AG09319 (cell line): ENCODE data around the gene LRRK1.

Experiments
- DNase-seq: peaks from one replicate; pipeline ENCODE4 v3.0.0-alpha.2; 2010; ENCODE audit warnings: low read depth; ENCODE audit errors: extremely low read depth
- TF ChIP-seq, protein P1 (sequence below): IDR thresholded peaks from 2 replicates; pipeline ENCODE4 v1.5.1; 2011; ENCODE audit warnings: low read depth, mild to moderate bottlenecking, inconsistent platforms, low read length, moderate library complexity

Gene LRRK1, protein sequence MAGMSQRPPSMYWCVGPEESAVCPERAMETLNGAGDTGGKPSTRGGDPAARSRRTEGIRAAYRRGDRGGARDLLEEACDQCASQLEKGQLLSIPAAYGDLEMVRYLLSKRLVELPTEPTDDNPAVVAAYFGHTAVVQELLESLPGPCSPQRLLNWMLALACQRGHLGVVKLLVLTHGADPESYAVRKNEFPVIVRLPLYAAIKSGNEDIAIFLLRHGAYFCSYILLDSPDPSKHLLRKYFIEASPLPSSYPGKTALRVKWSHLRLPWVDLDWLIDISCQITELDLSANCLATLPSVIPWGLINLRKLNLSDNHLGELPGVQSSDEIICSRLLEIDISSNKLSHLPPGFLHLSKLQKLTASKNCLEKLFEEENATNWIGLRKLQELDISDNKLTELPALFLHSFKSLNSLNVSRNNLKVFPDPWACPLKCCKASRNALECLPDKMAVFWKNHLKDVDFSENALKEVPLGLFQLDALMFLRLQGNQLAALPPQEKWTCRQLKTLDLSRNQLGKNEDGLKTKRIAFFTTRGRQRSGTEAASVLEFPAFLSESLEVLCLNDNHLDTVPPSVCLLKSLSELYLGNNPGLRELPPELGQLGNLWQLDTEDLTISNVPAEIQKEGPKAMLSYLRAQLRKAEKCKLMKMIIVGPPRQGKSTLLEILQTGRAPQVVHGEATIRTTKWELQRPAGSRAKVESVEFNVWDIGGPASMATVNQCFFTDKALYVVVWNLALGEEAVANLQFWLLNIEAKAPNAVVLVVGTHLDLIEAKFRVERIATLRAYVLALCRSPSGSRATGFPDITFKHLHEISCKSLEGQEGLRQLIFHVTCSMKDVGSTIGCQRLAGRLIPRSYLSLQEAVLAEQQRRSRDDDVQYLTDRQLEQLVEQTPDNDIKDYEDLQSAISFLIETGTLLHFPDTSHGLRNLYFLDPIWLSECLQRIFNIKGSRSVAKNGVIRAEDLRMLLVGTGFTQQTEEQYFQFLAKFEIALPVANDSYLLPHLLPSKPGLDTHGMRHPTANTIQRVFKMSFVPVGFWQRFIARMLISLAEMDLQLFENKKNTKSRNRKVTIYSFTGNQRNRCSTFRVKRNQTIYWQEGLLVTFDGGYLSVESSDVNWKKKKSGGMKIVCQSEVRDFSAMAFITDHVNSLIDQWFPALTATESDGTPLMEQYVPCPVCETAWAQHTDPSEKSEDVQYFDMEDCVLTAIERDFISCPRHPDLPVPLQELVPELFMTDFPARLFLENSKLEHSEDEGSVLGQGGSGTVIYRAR (N-terminal part only)

GRCh38 chr15:100918690-100919480, at the start of gene LRRK1:
TSS of gene LRRK1 (plus strand) at chr15:100919357. CDS start at chr15:100924633, 5,276 bp downstream.
- DNase-seq, result no peak

DNA sequence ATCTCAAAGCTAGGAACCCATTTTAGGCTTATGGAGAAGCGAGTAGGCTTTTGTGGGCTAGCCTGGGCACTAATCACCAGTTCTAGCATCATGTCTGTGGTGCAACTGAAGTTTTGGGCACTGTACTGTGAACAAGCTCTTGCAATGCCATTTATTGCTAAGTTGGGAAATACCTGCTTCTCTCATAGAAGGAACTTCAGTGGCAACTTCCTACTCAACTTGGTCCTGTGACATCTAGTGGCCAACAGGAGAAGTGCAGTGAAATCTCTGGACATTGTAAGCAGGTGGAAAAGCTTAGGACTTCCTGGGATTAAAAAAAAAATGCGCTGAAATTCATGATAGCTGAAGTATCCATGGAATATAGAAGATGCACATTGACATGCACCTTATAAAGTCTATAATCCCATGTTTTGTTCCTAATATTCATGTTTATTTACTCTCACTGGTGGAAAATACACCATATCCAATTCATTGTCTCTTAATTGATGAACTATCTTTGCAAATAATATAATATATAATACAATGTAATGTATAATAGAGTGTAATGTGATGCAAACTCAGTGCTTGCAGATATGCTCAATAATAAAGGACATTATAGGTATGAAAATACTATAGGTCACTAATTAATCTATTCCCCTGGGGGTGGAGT, 46.0 kb upstream of the LRRK1 start:
- DNase-seq, result peak; percentile 77
- TF ChIP-seq, protein P1, sequence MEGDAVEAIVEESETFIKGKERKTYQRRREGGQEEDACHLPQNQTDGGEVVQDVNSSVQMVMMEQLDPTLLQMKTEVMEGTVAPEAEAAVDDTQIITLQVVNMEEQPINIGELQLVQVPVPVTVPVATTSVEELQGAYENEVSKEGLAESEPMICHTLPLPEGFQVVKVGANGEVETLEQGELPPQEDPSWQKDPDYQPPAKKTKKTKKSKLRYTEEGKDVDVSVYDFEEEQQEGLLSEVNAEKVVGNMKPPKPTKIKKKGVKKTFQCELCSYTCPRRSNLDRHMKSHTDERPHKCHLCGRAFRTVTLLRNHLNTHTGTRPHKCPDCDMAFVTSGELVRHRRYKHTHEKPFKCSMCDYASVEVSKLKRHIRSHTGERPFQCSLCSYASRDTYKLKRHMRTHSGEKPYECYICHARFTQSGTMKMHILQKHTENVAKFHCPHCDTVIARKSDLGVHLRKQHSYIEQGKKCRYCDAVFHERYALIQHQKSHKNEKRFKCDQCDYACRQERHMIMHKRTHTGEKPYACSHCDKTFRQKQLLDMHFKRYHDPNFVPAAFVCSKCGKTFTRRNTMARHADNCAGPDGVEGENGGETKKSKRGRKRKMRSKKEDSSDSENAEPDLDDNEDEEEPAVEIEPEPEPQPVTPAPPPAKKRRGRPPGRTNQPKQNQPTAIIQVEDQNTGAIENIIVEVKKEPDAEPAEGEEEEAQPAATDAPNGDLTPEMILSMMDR, result peak; percentile 91

More at GRCh38 chr15:100918690-100919480, at the start of gene LRRK1:
- TF ChIP-seq, protein P1, result no peak

DNA sequence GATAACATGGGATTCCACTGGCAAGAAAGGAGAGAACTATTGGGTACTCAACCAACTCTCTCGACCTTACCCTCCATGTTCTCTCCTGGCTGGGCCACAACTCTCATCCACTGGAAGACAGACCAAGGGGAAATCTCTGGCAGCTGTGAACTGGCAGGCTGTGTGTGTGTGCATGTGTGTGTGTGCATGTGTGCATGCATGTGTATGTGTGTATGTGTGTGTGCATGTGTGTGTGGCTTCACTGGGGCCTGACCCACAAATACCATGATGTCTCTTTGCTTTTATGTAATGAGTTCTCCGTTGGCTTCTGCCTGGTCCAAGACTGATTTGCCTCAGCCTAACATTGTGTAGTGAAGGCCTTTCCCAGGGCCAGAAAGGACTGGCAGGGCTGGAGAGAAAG, 43.7 kb upstream of the LRRK1 start:
- no peak for DNase-seq
- TF ChIP-seq, protein P1, result no peak

- TF ChIP-seq, protein P1, result no peak
- DNase-seq, result no peak
Measured at GRCh38 chr15:100875976-100876375, 43.2 kb upstream of the LRRK1 start.

DNA sequence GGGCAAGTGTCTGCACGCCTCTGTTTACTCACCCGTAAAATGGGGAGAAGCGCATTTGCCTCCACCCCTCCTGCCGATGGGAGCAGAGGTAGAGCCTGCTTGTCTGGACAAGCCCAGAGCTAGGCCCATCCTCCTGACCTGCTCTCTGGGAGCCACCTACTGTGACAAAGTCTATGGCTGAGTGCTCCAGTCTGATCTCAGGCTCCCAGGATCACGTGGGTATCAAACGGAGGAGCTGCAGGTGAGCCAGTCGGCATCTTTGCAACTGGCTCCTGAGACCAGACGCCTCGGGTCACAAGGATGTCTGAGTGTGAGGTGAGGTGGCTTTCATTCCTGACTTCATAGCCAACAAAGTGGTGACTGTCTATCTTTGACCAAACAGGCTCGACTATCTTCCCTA, 41.6 kb upstream of the LRRK1 start:
- DNase-seq, result no peak
- TF ChIP-seq, protein P1, result no peak

DNA sequence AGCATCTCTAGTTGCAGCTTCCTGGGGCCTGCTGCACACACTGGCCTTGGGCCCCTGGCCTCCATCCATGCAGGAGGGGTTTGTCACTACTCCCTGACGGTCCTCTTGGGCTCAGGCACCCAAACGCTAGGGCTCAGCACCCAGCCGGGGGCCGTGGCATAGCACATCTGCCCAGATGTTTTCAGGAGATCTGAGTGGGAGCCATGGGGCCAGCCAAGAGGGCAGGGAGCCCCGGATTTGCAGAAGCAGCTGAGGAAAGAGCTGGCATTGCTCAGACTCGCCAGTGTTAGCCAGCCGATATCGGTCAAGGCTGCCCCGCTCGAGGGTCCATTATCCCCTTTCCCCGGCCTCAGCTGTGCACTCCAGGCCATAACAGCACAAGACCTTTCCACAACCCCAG, 41.0 kb upstream of the LRRK1 start:
- no peak for DNase-seq
- TF ChIP-seq, protein P1, result no peak
